Measurements from ENCODE around the gene SEZ6.
A peak's percentile ranks its signal among the peaks of the same experiment; 100 is the strongest.

The SEZ6 gene

GRCh38 chr17:29007860-29008455 lies 2.1 kb upstream of the SEZ6 start:
- no peak overlapping the region for H3K27ac ChIP-seq (replicated peaks; ENCODE audit: low read length)
- no peak overlapping the region for H4K91ac ChIP-seq (ENCODE audit: low read depth, low read length, poor library complexity)
- H2AFZ ChIP-seq (ENCODE audit: low read length), result no peak overlapping the region
- no CpG with 5 or more reads among the region's 2 CpGs for WGBS, 2 donors (ENCODE audit: extremely low coverage in 2 of 2, insufficient read length in 2 of 2, insufficient replicate concordance in 1 of 2)
- peaks cover 10 to 37% (median 28%) of the 10 kb centered on the region in 3 experiments for H3K27me3 ChIP-seq (ENCODE audit: control insufficient read depth in 3 of 3, insufficient read depth in 3 of 3, low read depth in 1 of 3, low read length in 3 of 3)
- H2BK15ac ChIP-seq (ENCODE audit: low read length), result no peak overlapping the region
- H4K8ac ChIP-seq (ENCODE audit: low read depth, low read length), result no peak overlapping the region
- peaks cover 4 to 13% of the 10 kb centered on the region in 2 donors for H3K4me1 ChIP-seq (ENCODE audit: control insufficient read depth in 2 of 2, insufficient read depth in 1 of 2, low read depth in 1 of 2, low read length in 2 of 2)
- no peak overlapping the region for H3K4ac ChIP-seq (ENCODE audit: low read length)
- H3K9ac ChIP-seq (ENCODE audit: low read depth, low read length, poor library complexity), result no peak overlapping the region
- DNase-seq (ENCODE audit: low spot score), result no peak
- no peak overlapping the region for H3K18ac ChIP-seq (ENCODE audit: low read length)
- no peak overlapping the region for H3K14ac ChIP-seq (ENCODE audit: low read length)
- H3K9me3 ChIP-seq (replicated peaks in 1 of 2; ENCODE audit: control insufficient read depth in 2 of 2, insufficient read depth in 1 of 2, low read depth in 1 of 2, low read length in 2 of 2), result no peaks in the 10 kb centered on the region
- H3K4me2 ChIP-seq (ENCODE audit: insufficient read depth, low read length, poor library complexity, severe bottlenecking), result no peak overlapping the region
- H2BK12ac ChIP-seq (ENCODE audit: low read length), result no peak overlapping the region
- no peak overlapping the region for H3K23ac ChIP-seq (ENCODE audit: low read depth, low read length, poor library complexity)
- H3K36me3 ChIP-seq (replicated peaks in 1 of 2; ENCODE audit: control insufficient read depth in 2 of 2, insufficient read depth in 2 of 2, low read length in 2 of 2), result no peaks in the 10 kb centered on the region
- H2BK5ac ChIP-seq (ENCODE audit: low read length), result no peak overlapping the region
- no peak overlapping the region for H2AK5ac ChIP-seq (ENCODE audit: low read depth, low read length)
- no peak overlapping the region for H2BK120ac ChIP-seq (ENCODE audit: low read depth, low read length)
- no peaks in the 10 kb centered on the region for H3K79me1 ChIP-seq (ENCODE audit: low read depth, low read length)
- H3K4me3 ChIP-seq (ENCODE audit: low read length in 2 of 2), result no peak overlapping the region

DNA sequence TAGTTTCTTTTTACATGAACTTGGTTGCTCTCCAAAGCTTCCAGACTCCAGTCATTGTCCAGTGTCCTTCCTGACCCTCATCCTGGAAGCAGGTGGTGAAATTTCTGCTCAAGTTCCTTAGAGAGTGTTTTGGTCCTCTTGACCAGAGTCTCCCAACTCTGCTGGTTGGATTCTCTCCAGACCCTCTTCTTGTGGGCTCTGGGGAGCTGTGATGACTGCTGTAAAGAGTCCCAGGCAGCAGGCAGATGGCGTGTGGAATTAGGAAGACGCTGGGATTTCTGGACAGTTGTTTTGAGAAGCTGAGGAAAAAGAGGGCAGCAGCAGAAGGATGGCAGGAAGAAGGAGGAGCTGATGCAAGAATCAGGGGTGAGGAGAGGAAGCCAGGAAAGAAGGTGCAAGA lies 1.6 kb upstream of the SEZ6 start:
- no peak overlapping the region for H4K8ac ChIP-seq (ENCODE audit: low read depth, low read length)
- H3K23ac ChIP-seq (ENCODE audit: low read depth, low read length, poor library complexity), result no peak overlapping the region
- H2BK120ac ChIP-seq (ENCODE audit: low read depth, low read length), result no peak overlapping the region
- no peak overlapping the region for H3K4ac ChIP-seq (ENCODE audit: low read length)
- no peak overlapping the region for H3K4me3 ChIP-seq (ENCODE audit: low read length in 2 of 2)
- no CpG with 5 or more reads among the region's 2 CpGs for WGBS, 2 donors (ENCODE audit: extremely low coverage in 2 of 2, insufficient read length in 2 of 2, insufficient replicate concordance in 1 of 2)
- no peak overlapping the region for H3K4me2 ChIP-seq (ENCODE audit: insufficient read depth, low read length, poor library complexity, severe bottlenecking)
- no peak for DNase-seq (ENCODE audit: low spot score)
- H2BK5ac ChIP-seq (ENCODE audit: low read length), result no peak overlapping the region
- H4K91ac ChIP-seq (ENCODE audit: low read depth, low read length, poor library complexity), result no peak overlapping the region
- no peaks in the 10 kb centered on the region for H3K79me1 ChIP-seq (ENCODE audit: low read depth, low read length)
- H2AK5ac ChIP-seq (ENCODE audit: low read depth, low read length), result no peak overlapping the region
- no peak overlapping the region for H2AFZ ChIP-seq (ENCODE audit: low read length)
- H3K36me3 ChIP-seq (replicated peaks in 1 of 2; ENCODE audit: control insufficient read depth in 2 of 2, insufficient read depth in 2 of 2, low read length in 2 of 2), result no peaks in the 10 kb centered on the region
- H3K27ac ChIP-seq (replicated peaks; ENCODE audit: low read length), result no peak overlapping the region
- no peak overlapping the region for H2BK12ac ChIP-seq (ENCODE audit: low read length)
- no peak overlapping the region for H3K18ac ChIP-seq (ENCODE audit: low read length)
- no peak overlapping the region for H2BK15ac ChIP-seq (ENCODE audit: low read length)
- H3K14ac ChIP-seq (ENCODE audit: low read length), result no peak overlapping the region
- H3K9me3 ChIP-seq (replicated peaks in 1 of 2; ENCODE audit: control insufficient read depth in 2 of 2, insufficient read depth in 1 of 2, low read depth in 1 of 2, low read length in 2 of 2), result no peaks in the 10 kb centered on the region
- H3K9ac ChIP-seq (ENCODE audit: low read depth, low read length, poor library complexity), result no peak overlapping the region
- H3K27me3 ChIP-seq (ENCODE audit: control insufficient read depth in 3 of 3, insufficient read depth in 3 of 3, low read depth in 1 of 3, low read length in 3 of 3), result peaks cover 10 to 42% (median 28%) of the 10 kb centered on the region in 3 experiments
- H3K4me1 ChIP-seq (ENCODE audit: control insufficient read depth in 2 of 2, insufficient read depth in 1 of 2, low read depth in 1 of 2, low read length in 2 of 2), result peaks cover 4 to 13% of the 10 kb centered on the region in 2 donors

DNA sequence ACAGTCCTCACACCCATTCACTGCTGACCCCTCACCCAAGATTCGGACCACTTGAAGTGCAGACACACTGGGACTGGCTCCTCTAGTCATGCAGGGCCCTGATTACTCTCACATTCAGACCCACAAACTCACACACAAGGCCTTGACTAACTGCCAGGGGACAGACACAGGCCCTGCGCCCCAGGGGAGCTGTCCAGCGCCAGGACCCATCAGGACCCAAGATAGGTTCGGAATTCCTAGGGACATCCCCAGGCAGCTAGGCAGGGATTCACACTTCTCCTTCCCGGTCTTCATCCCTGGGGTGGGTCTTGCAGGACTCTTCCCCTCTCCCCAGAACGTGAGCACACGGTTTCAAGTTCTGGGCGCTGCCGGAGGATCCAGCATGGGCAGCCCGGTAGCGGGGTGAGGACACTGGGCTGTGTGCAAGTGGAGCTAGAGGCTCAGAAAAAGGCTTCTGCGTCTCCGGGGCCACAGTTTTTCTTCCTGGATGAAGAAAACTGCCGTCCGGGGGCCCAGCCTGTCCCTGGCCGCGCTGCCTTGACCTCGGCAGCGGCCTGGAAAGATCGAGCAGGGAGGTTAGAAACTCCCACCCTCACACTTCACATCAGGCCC lies 1.6 kb downstream of the SEZ6 start:
- no peak overlapping the region for H3K9ac ChIP-seq (ENCODE audit: low read depth, low read length, poor library complexity)
- H3K27ac ChIP-seq (replicated peaks; ENCODE audit: low read length), result no peak overlapping the region
- H3K27me3 ChIP-seq (ENCODE audit: control insufficient read depth in 3 of 3, insufficient read depth in 3 of 3, low read depth in 1 of 3, low read length in 3 of 3), result peaks cover 10 to 58% (median 28%) of the 10 kb centered on the region in 3 experiments
- H3K4me1 ChIP-seq (ENCODE audit: control insufficient read depth in 2 of 2, insufficient read depth in 1 of 2, low read depth in 1 of 2, low read length in 2 of 2), result peaks cover 5 to 13% of the 10 kb centered on the region in 2 donors
- no peak overlapping the region for H2BK15ac ChIP-seq (ENCODE audit: low read length)
- no peak overlapping the region for H2BK120ac ChIP-seq (ENCODE audit: low read depth, low read length)
- H3K4me3 ChIP-seq (ENCODE audit: low read length in 2 of 2), result no peak overlapping the region
- no peak for DNase-seq (ENCODE audit: low spot score)
- no peaks in the 10 kb centered on the region for H3K9me3 ChIP-seq (replicated peaks in 1 of 2; ENCODE audit: control insufficient read depth in 2 of 2, insufficient read depth in 1 of 2, low read depth in 1 of 2, low read length in 2 of 2)
- no peak overlapping the region for H2AFZ ChIP-seq (ENCODE audit: low read length)
- peak overlapping the region; percentile 13 for H3K23ac ChIP-seq (ENCODE audit: low read depth, low read length, poor library complexity)
- no peaks in the 10 kb centered on the region for H3K79me1 ChIP-seq (ENCODE audit: low read depth, low read length)
- H4K8ac ChIP-seq (ENCODE audit: low read depth, low read length), result no peak overlapping the region
- no peak overlapping the region for H2AK5ac ChIP-seq (ENCODE audit: low read depth, low read length)
- H3K4ac ChIP-seq (ENCODE audit: low read length), result no peak overlapping the region
- H3K36me3 ChIP-seq (replicated peaks in 1 of 2; ENCODE audit: control insufficient read depth in 2 of 2, insufficient read depth in 2 of 2, low read length in 2 of 2), result no peaks in the 10 kb centered on the region
- no CpG with 5 or more reads among the region's 20 CpGs for WGBS, 2 donors (ENCODE audit: extremely low coverage in 2 of 2, insufficient read length in 2 of 2, insufficient replicate concordance in 1 of 2)
- no peak overlapping the region for H4K91ac ChIP-seq (ENCODE audit: low read depth, low read length, poor library complexity)
- no peak overlapping the region for H2BK5ac ChIP-seq (ENCODE audit: low read length)
- H3K18ac ChIP-seq (ENCODE audit: low read length), result no peak overlapping the region
- no peak overlapping the region for H3K14ac ChIP-seq (ENCODE audit: low read length)
- H3K4me2 ChIP-seq (ENCODE audit: insufficient read depth, low read length, poor library complexity, severe bottlenecking), result no peak overlapping the region
- no peak overlapping the region for H2BK12ac ChIP-seq (ENCODE audit: low read length)

- Histone ChIP-seq H3K27me3 (ENCODE audit: control insufficient read depth in 3 of 3, insufficient read depth in 3 of 3, low read depth in 1 of 3, low read length in 3 of 3) (peaks cover 10 to 65% (median 28%) of the 10 kb centered on the region in 3 experiments), H3K9me3 (replicated peaks in 1 of 2; ENCODE audit: control insufficient read depth in 2 of 2, insufficient read depth in 1 of 2, low read depth in 1 of 2, low read length in 2 of 2) (no peaks in the 10 kb centered on the region)
Measured at GRCh38 chr17:29003289-29003688, 2.5 kb downstream of the SEZ6 start.

More at GRCh38 chr17:29003289-29003688, 2.5 kb downstream of the SEZ6 start:
- Histone ChIP-seq H4K8ac (ENCODE audit: low read depth, low read length) (no peak overlapping the region), H3K14ac (ENCODE audit: low read length) (no peak overlapping the region), H3K4ac (ENCODE audit: low read length) (no peak overlapping the region), H2BK15ac (ENCODE audit: low read length) (peak overlapping the region; percentile 42), H3K36me3 (replicated peaks in 1 of 2; ENCODE audit: control insufficient read depth in 2 of 2, insufficient read depth in 2 of 2, low read length in 2 of 2) (no peaks in the 10 kb centered on the region), H2BK12ac (ENCODE audit: low read length) (no peak overlapping the region), H2AK5ac (ENCODE audit: low read depth, low read length) (no peak overlapping the region), H3K79me1 (ENCODE audit: low read depth, low read length) (no peaks in the 10 kb centered on the region), H4K91ac (ENCODE audit: low read depth, low read length, poor library complexity) (no peak overlapping the region), H3K9ac (ENCODE audit: low read depth, low read length, poor library complexity) (no peak overlapping the region), H3K4me3 (ENCODE audit: low read length in 2 of 2) (no peak overlapping the region), H2AFZ (ENCODE audit: low read length) (no peak overlapping the region), H3K23ac (ENCODE audit: low read depth, low read length, poor library complexity) (no peak overlapping the region), H3K18ac (ENCODE audit: low read length) (no peak overlapping the region), H2BK120ac (ENCODE audit: low read depth, low read length) (no peak overlapping the region), H3K27ac (replicated peaks; ENCODE audit: low read length) (no peak overlapping the region), H3K4me2 (ENCODE audit: insufficient read depth, low read length, poor library complexity, severe bottlenecking) (no peak overlapping the region), H2BK5ac (ENCODE audit: low read length) (no peak overlapping the region), H3K4me1 (ENCODE audit: control insufficient read depth in 2 of 2, insufficient read depth in 1 of 2, low read depth in 1 of 2, low read length in 2 of 2) (peaks cover 5 to 13% of the 10 kb centered on the region in 2 donors)
- no CpG with 5 or more reads among the region's 12 CpGs for WGBS, 2 donors (ENCODE audit: extremely low coverage in 2 of 2, insufficient read length in 2 of 2, insufficient replicate concordance in 1 of 2)
- no peak for DNase-seq (ENCODE audit: low spot score)

All from neuronal stem cell (in vitro differentiated cells).